Endothelial cell of umbilical vein (primary cell): ENCODE results near the gene PEDS1. TPM values are rescaled to one million over a fixed set of nuclear protein-coding genes. Genes with fewer than 3 reads are reported as not detected.

Experiments
- BruUV-seq: library from RNA; stranded (reverse); fragments of 400-500 nt; replicated peaks from 2 replicates; lab custom pipeline; 2021; lab: Mats Ljungman, UMichigan
- CTCF ChIA-PET: fragments of 300-600, 350-600 bp; sonication (Branson Sonifier 250); formaldehyde crosslinking; loops from one replicate; lab custom pipeline; 2021; ENCODE audit warnings: antibody characterized with exemption, inconsistent platforms; lab: Charles Lee
- POLR2A ChIA-PET: fragments of 300-600, 350-600 bp; sonication (Branson Sonifier 250); formaldehyde crosslinking; loops from one replicate; lab custom pipeline; 2021; ENCODE audit warnings: antibody characterized with exemption, inconsistent platforms; lab: Charles Lee
- DNase-seq: peaks from one replicate; pipeline ENCODE4 v3.0.0-alpha.2; 2011; ENCODE audit warnings: low read depth, low spot score
- FAIRE-seq: peaks from 2 replicates; lab custom pipeline; 2011; peaks lifted over from hg19 to GRCh38; lab: Jason Lieb, UNC
- H2AFZ ChIP-seq: 2 replicates; pipeline ENCODE4 v1.6.0; 2012; ENCODE audit warnings: low read depth, low read length, control low read depth, inconsistent platforms
- H3K27ac ChIP-seq: 2 replicates; pipeline ENCODE4 v1.5.1; 2011; ENCODE audit warnings: low read depth, mild to moderate bottlenecking, control low read depth, low read length, moderate library complexity; ENCODE audit not compliant: insufficient read depth
- H3K27me3 ChIP-seq, 2 experiments: 2 replicates each; pipeline versions ENCODE4 v1.6.0 to v1.6.1; 2011; ENCODE audit warnings: low read length in 2 of 2, mixed read lengths in 1 of 2; ENCODE audit not compliant: control insufficient read depth in 2 of 2, insufficient read depth in 2 of 2
- H3K36me3 ChIP-seq, 2 experiments: 2 replicates in 1 of 2; 3 replicates in 1 of 2; pipeline ENCODE4 v1.5.1; 2011; ENCODE audit warnings: low read length in 2 of 2, mild to moderate bottlenecking in 1 of 2, moderate library complexity in 1 of 2; ENCODE audit not compliant: control insufficient read depth in 2 of 2, insufficient read depth in 2 of 2; ENCODE audit errors: extremely low read depth in 1 of 2
- H3K4me1 ChIP-seq: 3 replicates; pipeline ENCODE4 v1.5.1; 2011; ENCODE audit warnings: mild to moderate bottlenecking, low read length; ENCODE audit not compliant: control insufficient read depth, insufficient read depth; ENCODE audit errors: extremely low read depth
- H3K4me2 ChIP-seq: 2 replicates; pipeline ENCODE4 v1.6.1; 2011; ENCODE audit warnings: low read length, control low read depth, mixed read lengths; ENCODE audit not compliant: insufficient read depth
- H3K4me3 ChIP-seq, 3 experiments: fragments of 200-600 bp in 1 of 3; sonication (generic), shearing (Covaris generic) in 1 of 3; replicated peaks in 1 of 3; 2 replicates each; pipeline ENCODE4 v1.5.1; 2011 to 2016; ENCODE audit warnings: control low read depth in 3 of 3, low read length in 3 of 3, mild to moderate bottlenecking in 2 of 3, inconsistent platforms in 1 of 3, low read depth in 1 of 3, moderate library complexity in 1 of 3; ENCODE audit not compliant: insufficient read depth in 1 of 3
- H3K79me2 ChIP-seq: 2 replicates; pipeline ENCODE4 v1.6.0; 2012; ENCODE audit warnings: low read length, inconsistent platforms; ENCODE audit not compliant: control insufficient read depth, insufficient read depth
- H3K9ac ChIP-seq: replicated peaks from 2 replicates; pipeline ENCODE3; 2011; ENCODE audit warnings: low read length, control low read depth; ENCODE audit not compliant: insufficient read depth; ENCODE audit errors: extremely low read depth
- H3K9me1 ChIP-seq: replicated peaks from 3 replicates; pipeline ENCODE4 v1.6.0; 2011; ENCODE audit warnings: mild to moderate bottlenecking, low read length; ENCODE audit not compliant: control insufficient read depth, insufficient read depth; ENCODE audit errors: extremely low read depth
- H3K9me3 ChIP-seq: replicated peaks from 2 replicates; pipeline ENCODE4 v1.5.1; 2012; ENCODE audit warnings: low read length, inconsistent platforms; ENCODE audit not compliant: control insufficient read depth, insufficient read depth
- H4K20me1 ChIP-seq: replicated peaks from 2 replicates; pipeline ENCODE3; 2011; ENCODE audit warnings: mild to moderate bottlenecking, low read length; ENCODE audit not compliant: control insufficient read depth, insufficient read depth; ENCODE audit errors: extremely low read depth
- CTCF ChIP-seq, 2 donors: IDR thresholded peaks; 1 replicate in 1 of 2; 2 replicates in 1 of 2; pipeline ENCODE4 v1.5.1; 2011; ENCODE audit warnings: low read length in 2 of 2, mild to moderate bottlenecking in 2 of 2, moderate library complexity in 2 of 2, control low read depth in 1 of 2, inconsistent platforms in 1 of 2, low read depth in 1 of 2; ENCODE audit not compliant: insufficient read depth in 1 of 2; ENCODE audit errors: extremely low read depth in 1 of 2
- EZH2 ChIP-seq: IDR thresholded peaks from 2 replicates; pipeline ENCODE4 v1.6.1; 2012; ENCODE audit warnings: borderline replicate concordance, low read depth, mild to moderate bottlenecking, moderate library complexity, low read length, inconsistent platforms; ENCODE audit not compliant: severe bottlenecking
- FOS ChIP-seq: IDR thresholded peaks from 2 replicates; pipeline ENCODE4 v1.6.1; 2011; ENCODE audit warnings: mild to moderate bottlenecking, low read length, moderate library complexity, borderline replicate concordance; ENCODE audit not compliant: insufficient read depth
- GATA2 ChIP-seq: IDR thresholded peaks from 2 replicates; pipeline ENCODE4 v1.7.0; 2011; ENCODE audit warnings: low read depth, mild to moderate bottlenecking, moderate library complexity, mixed read lengths, low read length; ENCODE audit not compliant: insufficient read length, insufficient read depth
- JUN ChIP-seq: IDR thresholded peaks from 2 replicates; pipeline ENCODE4 v1.6.1; 2011; ENCODE audit warnings: borderline replicate concordance, low read depth; ENCODE audit not compliant: insufficient read length, insufficient read depth
- MAX ChIP-seq: IDR thresholded peaks from 2 replicates; pipeline ENCODE4 v1.6.1; 2011; ENCODE audit not compliant: insufficient read depth, insufficient read length
- MYC ChIP-seq: IDR thresholded peaks from one replicate; pipeline ENCODE4 v1.6.1; 2011; ENCODE audit warnings: mild to moderate bottlenecking, low read depth, low read length
- POLR2A ChIP-seq: IDR thresholded peaks from 2 replicates; pipeline ENCODE4 v1.6.1; 2012; ENCODE audit warnings: low read depth, mild to moderate bottlenecking, control low read depth, low read length
- POLR2AphosphoS5 ChIP-seq: IDR thresholded peaks from 2 replicates; pipeline ENCODE4 v1.6.1; 2012; ENCODE audit warnings: low read depth, mild to moderate bottlenecking, control low read depth, low read length, moderate library complexity; ENCODE audit not compliant: insufficient read depth
- dilution Hi-C: fragments of 300-500 bp; cut with MboI; formaldehyde crosslinking; loops from one replicate; pipeline ENCODE4 v1.15.0; 2019; ENCODE audit warnings: low sequenced_read_pairs; ENCODE audit not compliant: extremely low pct_ligation_motif_present
- intact Hi-C: fragments of 100-400 bp; cut with micrococcal nuclease; formaldehyde crosslinking; loops from one replicate; pipeline ENCODE4 v1.10.0; 2022
- polyA plus RNA-seq, 4 experiments: library from polyadenylated mRNA; depleted of rRNA in 3 of 4; stranded (reverse) in 3 of 4; unstranded in 1 of 4; fragments of >200 nt; gene quantifications; 2 replicates each; pipeline versions ENCODE4 v1.2.1 to v1.2.3, GENCODE V29; 2011 to 2012; ENCODE audit warnings: missing spikeins in 1 of 4
- total RNA-seq: library from RNA; stranded (reverse); gene quantifications from 2 replicates; pipeline ENCODE4 v1.2.3, GENCODE V29; 2021

PEDS1 gene
- total and polyA plus RNA-seq, 2 donors (not counting 3 experiments of a cell fraction or from before 2014, with no cell fraction given), result 62.7 to 131 TPM

- Histone ChIP-seq H3K36me3 (no peaks in the 10 kb centered on the region), H3K4me3 (peak overlapping the region in 2 of 3 experiments; percentile 54 to 91), H2AFZ (peak overlapping the region; percentile 78), H3K9me3 (no peaks in the 10 kb centered on the region), H3K9ac (peak overlapping the region; percentile 94), H3K4me2 (peak overlapping the region; percentile 81), H3K9me1 (no peaks in the 10 kb centered on the region), H3K27ac (peak overlapping the region; percentile 84), H3K4me1 (peaks cover 54% of the 10 kb centered on the region), H3K79me2 (peaks cover 42% of the 10 kb centered on the region), H3K27me3 (no peaks in the 10 kb centered on the region), H4K20me1 (no peaks in the 10 kb centered on the region)
- POLR2A ChIA-PET, result no interaction called here
- CTCF ChIA-PET, result interaction anchor here (0.6 to 3.7 kb wide), 10 partner anchors 10 to 370 kb away, joined by 3 to 23 read pairs (median 4); no protein-coding TSS in a partner anchor
- BruUV-seq, result TSS peak; percentile 59
- intact Hi-C loops (loop anchor here (5.0 kb wide), 1 partner anchor 39 kb away; the partner anchor contains the start of gene PEDS1), dilution Hi-C loops (no loop called here)
- no peak for TF ChIP-seq EZH2
- no peak for TF ChIP-seq MYC
- no peak for TF ChIP-seq POLR2AphosphoS5
- no peak for TF ChIP-seq GATA2
- TF ChIP-seq FOS, result no peak
- TF ChIP-seq MAX, result no peak
- no peak for TF ChIP-seq JUN
- TF ChIP-seq POLR2A, result no peak
- TF ChIP-seq CTCF (IDR thresholded peaks at IDR 0.05; ENCODE audit: extremely low read depth in 1 of 2, insufficient read depth in 1 of 2, low read depth in 1 of 2, low read length in 2 of 2), result no peak
- FAIRE-seq (no peak), DNase-seq (no peak)
These were observed 39.9 kb downstream of the PEDS1 start for GRCh38 chr20:50113420-50114224.
